K562 (cell line): ENCODE measurements around the gene IFFO2. TPM values are rescaled to one million over a fixed set of nuclear protein-coding genes. Genes with fewer than 3 reads are reported as not detected.
A peak's percentile ranks its signal among the peaks of the same experiment; 100 is the strongest.

Source experiments
- ATAC-seq: fragments of 200-7000 bp; cut with Tn5 transposase; 3 replicates; pipeline ENCODE4 v1.9.1; 2020; ENCODE audit warnings: moderate library complexity
- Bru-seq: library from RNA; stranded (reverse); fragments of 400-500 nt; gene quantifications from one replicate; lab custom pipeline; 2021; lab: Mats Ljungman, UMichigan
- BruChase-seq, 2 experiments: library from RNA; stranded (reverse); fragments of 400-500 nt; gene quantifications; one replicate each; lab custom pipeline; 2021; lab: Mats Ljungman, UMichigan
- BruUV-seq: library from RNA; stranded (reverse); fragments of 400-500 nt; replicated peaks from 2 replicates; lab custom pipeline; 2021; lab: Mats Ljungman, UMichigan
- CTCF ChIA-PET: fragments of 300-600 bp; formaldehyde crosslinking; extraction: SDS; loops from one replicate; lab custom pipeline; 2021; ENCODE audit warnings: low intra/inter-chr PET ratio; lab: Yijun Ruan, JAX
- POLR2A ChIA-PET: fragments of 300-600, 350-650 bp; sonication (Branson Sonifier 250); formaldehyde crosslinking; extraction: SDS; loops from one replicate; lab custom pipeline; 2021; ENCODE audit warnings: antibody characterized with exemption, inconsistent platforms; lab: Yijun Ruan, JAX
- DNase-seq, 4 experiments: peaks; one replicate each; pipeline versions ENCODE4 v3.0.0 to v3.0.0-alpha.2; 2011 to 2018; ENCODE audit warnings: low spot score in 3 of 4, mixed read lengths in 3 of 4; ENCODE audit errors: extremely low read depth in 1 of 4
- FAIRE-seq: peaks from 2 replicates; lab custom pipeline; 2011; peaks lifted over from hg19 to GRCh38; lab: Jason Lieb, UNC
- H2AFZ ChIP-seq: 2 replicates; pipeline ENCODE4 v1.6.0; 2011; ENCODE audit warnings: low read depth, low read length, control low read depth, inconsistent platforms
- H3K27ac ChIP-seq: fragments of 200-600 bp; 3 replicates; pipeline ENCODE4 v1.8.0; 2011; ENCODE audit warnings: low read depth, mild to moderate bottlenecking, control low read depth, inconsistent platforms, low read length, moderate library complexity, mixed read lengths; ENCODE audit errors: extremely low read depth
- H3K27me3 ChIP-seq, 2 experiments: fragments of 300-600 bp in 1 of 2; 2 replicates in 1 of 2; 3 replicates in 1 of 2; pipeline versions ENCODE4 v1.6.0 to v1.8.0; 2011; ENCODE audit warnings: inconsistent platforms in 2 of 2, low read length in 2 of 2, mild to moderate bottlenecking in 1 of 2, mixed read lengths in 1 of 2, moderate library complexity in 1 of 2; ENCODE audit not compliant: control insufficient read depth in 2 of 2, insufficient read depth in 2 of 2
- H3K36me3 ChIP-seq: fragments of 300-600 bp; 3 replicates; pipeline ENCODE4 v1.8.0; 2011; ENCODE audit warnings: mild to moderate bottlenecking, low read length, inconsistent platforms; ENCODE audit not compliant: control insufficient read depth, insufficient read depth
- H3K4me1 ChIP-seq, 2 experiments: fragments of 200-600 bp in 1 of 2; replicated peaks in 1 of 2; 2 replicates in 1 of 2; 3 replicates in 1 of 2; pipeline versions ENCODE4 v1.5.1 to v1.8.0; 2011; ENCODE audit warnings: inconsistent platforms in 2 of 2, low read length in 2 of 2, mild to moderate bottlenecking in 1 of 2, mixed read lengths in 1 of 2, moderate library complexity in 1 of 2; ENCODE audit not compliant: control insufficient read depth in 2 of 2, insufficient read depth in 2 of 2
- H3K4me2 ChIP-seq: 2 replicates; pipeline ENCODE4 v1.6.1; 2011; ENCODE audit warnings: low read length, control low read depth, inconsistent platforms, mixed read lengths; ENCODE audit not compliant: insufficient read depth
- H3K4me3 ChIP-seq: fragments of 200-600 bp; sonication (generic), shearing (Covaris generic); 2 replicates; pipeline ENCODE4 v1.5.1; 2016; ENCODE audit warnings: control low read depth, inconsistent platforms
- H3K79me2 ChIP-seq: fragments of 200-600 bp; 3 replicates; pipeline ENCODE4 v1.8.0; 2011; ENCODE audit warnings: low read length, inconsistent platforms; ENCODE audit not compliant: control insufficient read depth, insufficient read depth
- H3K9ac ChIP-seq, 2 experiments: 2 replicates each; pipeline versions ENCODE4 v1.6.0 to v1.6.1; 2011; ENCODE audit warnings: low read depth in 2 of 2, low read length in 2 of 2, control low read depth in 1 of 2, inconsistent platforms in 1 of 2, mild to moderate bottlenecking in 1 of 2, mixed read lengths in 1 of 2; ENCODE audit not compliant: insufficient read depth in 1 of 2
- H3K9me1 ChIP-seq: one replicate; pipeline ENCODE4 v1.6.0; 2011; ENCODE audit warnings: inconsistent platforms, mild to moderate bottlenecking, low read length, moderate library complexity; ENCODE audit not compliant: control insufficient read depth, insufficient read depth
- H3K9me3 ChIP-seq: replicated peaks from 2 replicates; pipeline ENCODE4 v1.5.1; 2011; ENCODE audit warnings: low read depth, low read length, inconsistent platforms; ENCODE audit not compliant: control insufficient read depth, insufficient read depth
- H4K20me1 ChIP-seq: replicated peaks from 2 replicates; pipeline ENCODE4 v1.6.1; 2011; ENCODE audit warnings: low read length, inconsistent platforms, mixed read lengths; ENCODE audit not compliant: control insufficient read depth, insufficient read depth
- CTBP1 ChIP-seq: fragments of 450-650 bp; IDR thresholded peaks from 2 replicates; pipeline ENCODE4 v1.6.1; 2016; ENCODE audit warnings: borderline replicate concordance
- HES1 ChIP-seq: fragments of 450-650 bp; IDR thresholded peaks from 2 replicates; pipeline ENCODE4 v1.6.1; 2016; ENCODE audit warnings: low read depth, mild to moderate bottlenecking, moderate library complexity
- KDM2B ChIP-seq: fragments of 250-450 bp; sonication (Bioruptor Pico); IDR thresholded peaks from 2 replicates; pipeline ENCODE4 v1.8.0; 2021; ENCODE audit warnings: mild to moderate bottlenecking, moderate library complexity
- NONO ChIP-seq, 2 experiments: fragments of 200-400 bp in 1 of 2; fragments of 450-650 bp in 1 of 2; formaldehyde crosslinking in 1 of 2; IDR thresholded peaks; 2 replicates each; pipeline ENCODE4 v1.6.1; 2017; ENCODE audit warnings: low read depth in 2 of 2, mild to moderate bottlenecking in 2 of 2, moderate library complexity in 2 of 2, low read length in 1 of 2
- PCBP1 ChIP-seq: fragments of 200-400 bp; formaldehyde crosslinking; IDR thresholded peaks from 2 replicates; pipeline ENCODE4 v1.6.1; 2018; ENCODE audit warnings: mild to moderate bottlenecking, low read depth, low read length; ENCODE audit not compliant: poor library complexity, severe bottlenecking
- RB1 ChIP-seq: fragments of 450-650 bp; IDR thresholded peaks from 2 replicates; pipeline ENCODE4 v1.6.1; 2017; ENCODE audit warnings: low read depth, mild to moderate bottlenecking
- SMARCA4 ChIP-seq: fragments of 450-650 bp; IDR thresholded peaks from 2 replicates; pipeline ENCODE4 v1.6.1; 2016
- VEZF1 ChIP-seq: fragments of 200-800 bp; sonication (Bioruptor generic); IDR thresholded peaks from 2 replicates; pipeline ENCODE4 v1.6.1; 2017; ENCODE audit warnings: missing genetic modification characterization, missing compliant biosample characterization
- ZFX ChIP-seq: sonication (generic); formaldehyde crosslinking; IDR thresholded peaks from 2 replicates; pipeline ENCODE4 v1.8.0; 2022; ENCODE audit warnings: mild to moderate bottlenecking, missing genetic modification reagents, moderate library complexity
- ZNF12 ChIP-seq: sonication (generic); formaldehyde crosslinking; IDR thresholded peaks from 2 replicates; pipeline ENCODE4 v1.4.0; 2020; ENCODE audit warnings: mild to moderate bottlenecking, missing genetic modification reagents
- ZNF282 ChIP-seq: sonication (generic); formaldehyde crosslinking; IDR thresholded peaks from 2 replicates; pipeline ENCODE4 v1.8.1; 2023; ENCODE audit warnings: missing genetic modification reagents
- WGBS: fragments of 100-300 bp; shearing (Covaris generic); methylation state at CpG from one replicate; pipeline ENCODE4 v1.1.6; 2016; ENCODE audit warnings: low coverage, mixed read lengths; ENCODE audit not compliant: insufficient coverage; ENCODE audit errors: missing lambda C conversion rate; 5-methylcytosine and 5-hydroxymethylcytosine counted together
- in situ Hi-C: fragments of 300-500 bp; cut with MboI; formaldehyde crosslinking; loops from 4 replicates; pipeline ENCODE4 v1.15.0; 2018; ENCODE audit warnings: inconsistent platforms, mixed read lengths
- intact Hi-C: fragments of 100-400 bp; cut with micrococcal nuclease; formaldehyde crosslinking; loops from 2 replicates; pipeline ENCODE4 v1.14.2; 2022
- long read RNA-seq, 3 experiments: library from polyadenylated mRNA in 2 of 3; library from RNA in 1 of 3; unstranded in 2 of 3; stranded (forward) in 1 of 3; transcript quantifications; one replicate each; pipeline ENCODE4 v2.0.0, GENCODE V29; 2019 to 2022
- polyA minus RNA-seq, 3 experiments: library from RNA; depleted of rRNA, polyadenylated mRNA; stranded (reverse); fragments of >200 nt; gene quantifications; 2 replicates each; pipeline ENCODE4 v1.2.3, GENCODE V29; 2011
- polyA plus RNA-seq, 8 experiments: library from polyadenylated mRNA; depleted of rRNA in 4 of 8; stranded (reverse) in 5 of 8; unstranded in 3 of 8; fragments of >200 nt; fragmentation: Nextera tagmentation in 2 of 8; fragmentation: Illumina TruSeq in 1 of 8; extraction: Ambion mirVana in 2 of 8; extraction: Trizol in 1 of 8; gene quantifications; 2 replicates each; pipeline versions ENCODE4 v1.2.1 to v1.2.3, GENCODE V29; 2011 to 2014; ENCODE audit warnings: inconsistent platforms in 1 of 8, missing spikeins in 1 of 8
- total RNA-seq, 7 experiments: library from RNA; depleted of rRNA in 6 of 7; stranded (reverse); fragments of >200 nt in 6 of 7; fragmentation: Illumina TruSeq in 2 of 7; extraction: Trizol in 2 of 7; gene quantifications; 2 replicates each; pipeline versions ENCODE4 v1.2.1 to v1.2.3, GENCODE V29; 2011 to 2021; ENCODE audit warnings: low replicate concordance in 1 of 7
- TF ChIP-seq, protein P1 (sequence below), 2 experiments: IDR thresholded peaks; 2 replicates each; pipeline ENCODE4 v1.6.1; 2011; ENCODE audit warnings: borderline replicate concordance in 1 of 2, control low read depth in 1 of 2, low read depth in 1 of 2, low read length in 1 of 2, mild to moderate bottlenecking in 1 of 2, mixed read lengths in 1 of 2, moderate library complexity in 1 of 2; ENCODE audit not compliant: insufficient read depth in 1 of 2, insufficient read length in 1 of 2, poor library complexity in 1 of 2, severe bottlenecking in 1 of 2; ENCODE audit errors: extremely low read depth in 1 of 2

IFFO2 gene
- total RNA-seq (2011; cell fraction: chromatin; rRNA removed; ENCODE audit: low replicate concordance), result 0.12 TPM in 2 replicates
- total RNA-seq (2011; cell fraction: nucleolus; rRNA removed), result 0.13 and 0.17 TPM in 2 replicates
- total RNA-seq (2011; cell fraction: nucleoplasm; rRNA removed), result 0.15 and 0.38 TPM in 2 replicates
- total RNA-seq (2014; rRNA removed) (0.32 and 0.37 TPM in 2 replicates), total RNA-seq (2014; rRNA removed; fragmentation: Illumina TruSeq; extraction: Trizol) (0.15 and 0.26 TPM in 2 replicates), total RNA-seq (2015; rRNA removed; fragmentation: Illumina TruSeq; extraction: Trizol) (0.38 and 0.40 TPM in 2 replicates), total RNA-seq (2021) (0.67 and 1.0 TPM in 2 replicates), polyA plus RNA-seq (2011; rRNA removed) (0.20 and 0.49 TPM in 2 replicates), polyA plus RNA-seq (2014; fragmentation: Illumina TruSeq; extraction: Trizol) (0.49 and 0.51 TPM in 2 replicates), polyA plus RNA-seq (2014; fragmentation: Nextera tagmentation; extraction: Ambion mirVana) (not detected), polyA plus RNA-seq (2014; rRNA removed) (0.44 and 0.50 TPM in 2 replicates), polyA minus RNA-seq (2011; rRNA and poly(A)+ RNA removed) (0.75 and 0.88 TPM in 2 replicates), Bru-seq, nascent RNA (percentile 38 among the genes with signal in this experiment), BruChase-seq, experiment 1, labeled RNA remaining after a 2-hour chase (percentile 24 among the genes with signal in this experiment), BruChase-seq, experiment 2, labeled RNA remaining after a 6-hour chase (percentile 23 among the genes with signal in this experiment)
- 0.78 and 0.85 TPM in 2 replicates for polyA plus RNA-seq (2011; cell fraction: cytosol; rRNA removed)
- polyA plus RNA-seq (2011; cell fraction: nucleus; rRNA removed), result 0.15 and 0.47 TPM in 2 replicates
- polyA plus RNA-seq (2012), result 0.81 and 1.1 TPM in 2 replicates
- polyA minus RNA-seq (2011; cell fraction: cytosol; rRNA and poly(A)+ RNA removed), result 0.46 and 0.76 TPM in 2 replicates
- 0.22 and 0.27 TPM in 2 replicates for polyA minus RNA-seq (2011; cell fraction: nucleus; rRNA and poly(A)+ RNA removed)
- long read RNA-seq, experiment 1, result 0 reads
- long read RNA-seq, experiment 2, partial matches to known transcripts, result 0 of 1 reads
- long read RNA-seq, experiment 2, other reads (novel, unspliced or antisense), result 1 of 1 reads
- long read RNA-seq, experiment 3, result 0 reads

GRCh38 chr1:18956193-18957135, at the start of gene IFFO2:
Gene IFFO2 (minus strand): TSS chr1:18956676. CDS start chr1:18956332, 344 bp downstream.
- peak within 1 kb of the TSS; percentile 89 for H2AFZ ChIP-seq
- in situ Hi-C loops (no loop called here), intact Hi-C loops (no loop called here)
- ChIA-PET CTCF (no interaction called here), POLR2A (interaction anchor here (0.5 to 0.7 kb wide), 4 partner anchors 13 to 295 kb away, joined by 3 to 4 read pairs (median 4); no protein-coding TSS in a partner anchor)
- H3K4me3 ChIP-seq, result peak within 1 kb of the TSS; percentile 40
- H3K9ac ChIP-seq, result peak within 1 kb of the TSS in 1 of 2 experiments; percentile 91; a peak in 2 of 4 replicates
- H3K79me2 ChIP-seq, result no peaks in the 10 kb centered on the region
- H3K4me2 ChIP-seq, result peak within 1 kb of the TSS; percentile 77
- ATAC-seq, result peak; percentile 100
- peak; percentile 90 for FAIRE-seq
- H3K4me1 ChIP-seq, result peaks cover 0 to 22% of the 10 kb centered on the region in 2 experiments; a peak in 4 of 5 replicates
- DNase-seq, result peak; percentile 95 to 100 (median 100)
- WGBS, result 1% methylated on average over 47 of the region's 119 CpGs
- no TSS peak for BruUV-seq
- H4K20me1 ChIP-seq, result peaks cover 35% of the 10 kb centered on the region
- H3K36me3 ChIP-seq, result no peaks in the 10 kb centered on the region
- no peak within 1 kb of the TSS for H3K27ac ChIP-seq
- H3K9me3 ChIP-seq, result no peaks in the 10 kb centered on the region
- no peaks in the 10 kb centered on the region for H3K9me1 ChIP-seq
- peaks cover 56 to 71% of the 10 kb centered on the region in 2 experiments for H3K27me3 ChIP-seq
- TF ChIP-seq HES1 (no peak), PCBP1 (peak; percentile 77), NONO (IDR thresholded peaks at IDR 0.05; ENCODE audit: low read depth in 2 of 2, low read length in 1 of 2) (0 out of 4 replicates have a peak, but pooled peaks of 1 of the 2 experiments have one; percentile 19), SMARCA4 (no peak), RB1 (0 out of 2 replicates have a peak, but pooled peaks have one; percentile 14), ZFX (CRISPR knock-in tag) (peak; percentile 48), ZNF282 (CRISPR knock-in tag) (no peak), KDM2B (CRISPR knock-in tag) (peak; percentile 98), CTBP1 (peak; percentile 36; the same call in 1 of the 2 replicates), VEZF1 (CRISPR knock-in tag) (peak; percentile 62), ZNF12 (CRISPR knock-in tag) (0 out of 2 replicates have a peak, but pooled peaks have one; percentile 48)
- TF ChIP-seq, protein P1, sequence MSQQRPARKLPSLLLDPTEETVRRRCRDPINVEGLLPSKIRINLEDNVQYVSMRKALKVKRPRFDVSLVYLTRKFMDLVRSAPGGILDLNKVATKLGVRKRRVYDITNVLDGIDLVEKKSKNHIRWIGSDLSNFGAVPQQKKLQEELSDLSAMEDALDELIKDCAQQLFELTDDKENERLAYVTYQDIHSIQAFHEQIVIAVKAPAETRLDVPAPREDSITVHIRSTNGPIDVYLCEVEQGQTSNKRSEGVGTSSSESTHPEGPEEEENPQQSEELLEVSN (IDR thresholded peaks at IDR 0.05; ENCODE audit: borderline replicate concordance in 1 of 2, extremely low read depth in 1 of 2, insufficient read depth in 1 of 2, insufficient read length in 1 of 2, low read depth in 1 of 2, low read length in 1 of 2, poor library complexity in 1 of 2, severe bottlenecking in 1 of 2), result peak in 1 of 2 experiments; percentile 47
